HEK293 (cell line): ENCODE data around the gene OGFRL1.

Source experiments
- CTCF ChIA-PET: fragments of 350-600 bp; formaldehyde crosslinking; extraction: SDS; loops from one replicate; lab custom pipeline; 2021; ENCODE audit warnings: antibody characterized with exemption; lab: Yijun Ruan, JAX
- POLR2A ChIA-PET: fragments of 300-600 bp; formaldehyde crosslinking; extraction: SDS; loops from one replicate; lab custom pipeline; 2020; ENCODE audit warnings: antibody characterized with exemption, inconsistent platforms; lab: Yijun Ruan, JAX
- H3K27ac ChIP-seq: fragments of 200-500 bp; sonication (Bioruptor generic); 2 replicates; pipeline ENCODE4 v1.5.1; 2014; ENCODE audit warnings: low read depth, low read length, control low read depth, inconsistent platforms; ENCODE audit errors: extremely low read depth
- H3K36me3 ChIP-seq, 2 experiments: fragments of 200-500 bp in 1 of 2; sonication (Bioruptor generic) in 1 of 2; 1 replicate in 1 of 2; 2 replicates in 1 of 2; pipeline ENCODE4 v1.5.1; 2014 to 2017; ENCODE audit warnings: inconsistent platforms in 2 of 2, low read length in 2 of 2; ENCODE audit not compliant: control insufficient read depth in 2 of 2, insufficient read depth in 1 of 2
- H3K4me1 ChIP-seq: fragments of 200-500 bp; sonication (Bioruptor generic); 2 replicates; pipeline ENCODE4 v1.5.1; 2014; ENCODE audit warnings: mild to moderate bottlenecking, low read length, inconsistent platforms; ENCODE audit not compliant: control insufficient read depth, insufficient read depth
- H3K4me3 ChIP-seq: 2 replicates; pipeline ENCODE4 v1.5.1; 2011; ENCODE audit warnings: low read depth, mild to moderate bottlenecking, control low read depth, low read length, moderate library complexity
- H3K9me3 ChIP-seq: fragments of 200-500 bp; sonication (Bioruptor generic); 2 replicates; pipeline ENCODE4 v1.5.1; 2014; ENCODE audit warnings: low read depth, low read length, inconsistent platforms; ENCODE audit not compliant: control insufficient read depth, insufficient read depth
- BCL11A ChIP-seq: fragments of 450-650 bp; formaldehyde crosslinking; IDR thresholded peaks from 2 replicates; pipeline ENCODE4 v1.5.1; 2016; ENCODE audit warnings: low read depth, missing biosample characterization, missing genetic modification characterization
- BCL11B ChIP-seq: fragments of 450-650 bp; formaldehyde crosslinking; IDR thresholded peaks from 2 replicates; pipeline ENCODE4 v1.5.1; 2016; ENCODE audit warnings: low read depth, missing biosample characterization, missing genetic modification characterization
- GLI2 ChIP-seq: fragments of 450-650 bp; formaldehyde crosslinking; IDR thresholded peaks from 2 replicates; pipeline ENCODE4; 2017; ENCODE audit warnings: missing biosample characterization, missing genetic modification characterization, low read depth, borderline replicate concordance
- HOXA7 ChIP-seq: sonication (generic); formaldehyde crosslinking; IDR thresholded peaks from 2 replicates; pipeline ENCODE4 v1.8.1; 2022; ENCODE audit warnings: missing genetic modification reagents, borderline replicate concordance
- HOXC10 ChIP-seq: sonication (generic); formaldehyde crosslinking; IDR thresholded peaks from 2 replicates; pipeline ENCODE4 v1.8.1; 2023; ENCODE audit warnings: mild to moderate bottlenecking, missing genetic modification reagents
- INSM2 ChIP-seq: fragments of 450-650 bp; formaldehyde crosslinking; IDR thresholded peaks from 2 replicates; pipeline ENCODE4 v1.5.1; 2016; ENCODE audit warnings: missing biosample characterization, missing genetic modification characterization
- KLF1 ChIP-seq: fragments of 450-650 bp; formaldehyde crosslinking; IDR thresholded peaks from 2 replicates; pipeline ENCODE4 v1.5.1; 2016; ENCODE audit warnings: missing biosample characterization, missing genetic modification characterization
- MZF1 ChIP-seq: fragments of 450-650 bp; formaldehyde crosslinking; IDR thresholded peaks from 2 replicates; pipeline ENCODE4 v1.5.1; 2017; ENCODE audit warnings: missing biosample characterization, missing genetic modification characterization, borderline replicate concordance
- OVOL3 ChIP-seq: fragments of 450-650 bp; formaldehyde crosslinking; IDR thresholded peaks from 2 replicates; pipeline ENCODE4 v1.5.1; 2016; ENCODE audit warnings: missing biosample characterization, missing genetic modification characterization
- SP2 ChIP-seq: fragments of 450-650 bp; formaldehyde crosslinking; IDR thresholded peaks from 2 replicates; pipeline ENCODE4 v1.5.1; 2016; ENCODE audit warnings: missing biosample characterization, missing genetic modification characterization
- YY2 ChIP-seq: fragments of 450-650 bp; formaldehyde crosslinking; IDR thresholded peaks from 2 replicates; pipeline ENCODE4 v1.5.1; 2016; ENCODE audit warnings: missing biosample characterization, missing genetic modification characterization
- ZBTB7A ChIP-seq: fragments of 450-650 bp; formaldehyde crosslinking; IDR thresholded peaks from 2 replicates; pipeline ENCODE4 v1.5.1; 2016; ENCODE audit warnings: low read depth, missing biosample characterization, missing genetic modification characterization
- ZEB2 ChIP-seq: fragments of 450-650 bp; formaldehyde crosslinking; IDR thresholded peaks from 2 replicates; pipeline ENCODE4 v1.5.1; 2016; ENCODE audit warnings: missing biosample characterization, missing genetic modification characterization
- ZNF2 ChIP-seq: fragments of 450-650 bp; formaldehyde crosslinking; IDR thresholded peaks from 2 replicates; pipeline ENCODE4 v1.5.1; 2016; ENCODE audit warnings: missing biosample characterization, missing genetic modification characterization
- ZNF202 ChIP-seq: fragments of 450-650 bp; formaldehyde crosslinking; IDR thresholded peaks from 2 replicates; pipeline ENCODE4 v1.5.1; 2016; ENCODE audit warnings: missing biosample characterization, missing genetic modification characterization, borderline replicate concordance
- ZNF266 ChIP-seq: fragments of 450-650 bp; formaldehyde crosslinking; IDR thresholded peaks from 2 replicates; pipeline ENCODE4 v1.5.1; 2016; ENCODE audit warnings: missing biosample characterization, missing genetic modification characterization, low read depth
- ZNF350 ChIP-seq: fragments of 450-650 bp; formaldehyde crosslinking; IDR thresholded peaks from 2 replicates; pipeline ENCODE4 v1.5.0; 2017; ENCODE audit warnings: missing biosample characterization, mild to moderate bottlenecking, missing genetic modification characterization
- ZNF404 ChIP-seq: fragments of 450-650 bp; formaldehyde crosslinking; IDR thresholded peaks from 2 replicates; pipeline ENCODE4 v1.5.1; 2017; ENCODE audit warnings: missing biosample characterization, missing genetic modification characterization
- ZNF473 ChIP-seq: fragments of 450-650 bp; formaldehyde crosslinking; IDR thresholded peaks from 2 replicates; pipeline ENCODE4 v1.5.1; 2017; ENCODE audit warnings: missing biosample characterization, missing genetic modification characterization
- ZNF510 ChIP-seq: fragments of 450-650 bp; formaldehyde crosslinking; IDR thresholded peaks from 2 replicates; pipeline ENCODE4 v1.5.1; 2018; ENCODE audit warnings: mild to moderate bottlenecking, missing genetic modification characterization, missing biosample characterization; ENCODE audit not compliant: insufficient replicate concordance
- ZNF514 ChIP-seq: fragments of 450-650 bp; formaldehyde crosslinking; IDR thresholded peaks from 2 replicates; pipeline ENCODE4 v1.5.1; 2016; ENCODE audit warnings: missing biosample characterization, missing genetic modification characterization
- ZNF596 ChIP-seq: fragments of 450-650 bp; IDR thresholded peaks from 2 replicates; pipeline ENCODE4 v1.5.0; 2018; ENCODE audit warnings: missing biosample characterization, mild to moderate bottlenecking, missing genetic modification characterization, moderate library complexity
- ZNF600 ChIP-seq: fragments of 450-650 bp; formaldehyde crosslinking; IDR thresholded peaks from 2 replicates; pipeline ENCODE4 v1.5.1; 2016; ENCODE audit warnings: missing biosample characterization, missing genetic modification characterization
- ZSCAN18 ChIP-seq: fragments of 450-650 bp; formaldehyde crosslinking; IDR thresholded peaks from 2 replicates; pipeline ENCODE4 v1.5.1; 2016; ENCODE audit warnings: missing biosample characterization, missing genetic modification characterization

OGFRL1 gene

GRCh38 chr6:71298459-71298858, 9.8 kb downstream of the OGFRL1 start (continued):
- no peak for TF ChIP-seq MZF1
- TF ChIP-seq INSM2 (tag by site-specific recombination): no peak
- no peak for TF ChIP-seq OVOL3 (tag by site-specific recombination)
- no peak for TF ChIP-seq ZEB2 (tag by site-specific recombination)
- no peak for TF ChIP-seq ZNF514
- no peak for TF ChIP-seq HOXC10 (CRISPR knock-in tag)
- TF ChIP-seq BCL11B (tag by site-specific recombination): no peak

GRCh38 chr6:71299541-71300470, 11.2 kb downstream of the OGFRL1 start:
- POLR2A ChIA-PET: interaction anchor here (0.6 to 1.7 kb wide), 2 partner anchors 11 to 12 kb away, joined by 3 to 5 read pairs; no protein-coding TSS in a partner anchor
- Histone ChIP-seq H3K4me1 (no peaks in the 10 kb centered on the region), H3K4me3 (no peak overlapping the region), H3K36me3 (peaks cover 36 to 73% of the 10 kb centered on the region in 2 experiments), H3K9me3 (no peaks in the 10 kb centered on the region)
- CTCF ChIA-PET: interaction anchor here (0.6 to 1.1 kb wide), 4 partner anchors 73 to 754 kb away, joined by 3 to 4 read pairs (median 3); no protein-coding TSS in a partner anchor
- no peak for TF ChIP-seq ZNF350 (tag by site-specific recombination)
- no peak for TF ChIP-seq YY2 (tag by site-specific recombination)
- no peak for TF ChIP-seq ZNF266
- TF ChIP-seq ZNF596 (tag by site-specific recombination): no peak
- TF ChIP-seq GLI2: no peak
- TF ChIP-seq, all 188 proteins: peak for 0
- no peak overlapping the region for H3K27ac ChIP-seq

GRCh38 chr6:71300561-71301168, 12.1 kb downstream of the OGFRL1 start:
- H3K36me3 ChIP-seq: peaks cover 30 to 65% of the 10 kb centered on the region in 2 experiments
- CTCF ChIA-PET: interaction anchor here (0.6 to 1.1 kb wide), 3 partner anchors 109 to 1829 kb away, joined by 3 read pairs; no protein-coding TSS in a partner anchor
- TF ChIP-seq BCL11A (tag by site-specific recombination) (no peak), GLI2 (no peak), SP2 (tag by site-specific recombination) (no peak), ZSCAN18 (tag by site-specific recombination) (no peak), KLF1 (tag by site-specific recombination) (no peak), ZBTB7A (tag by site-specific recombination) (no peak), ZNF404 (tag by site-specific recombination) (no peak), ZNF473 (tag by site-specific recombination) (no peak), ZNF2 (tag by site-specific recombination) (no peak), ZNF510 (tag by site-specific recombination) (no peak), ZNF202 (tag by site-specific recombination) (no peak), HOXA7 (CRISPR knock-in tag) (no peak), ZNF600 (tag by site-specific recombination) (no peak)
- TF ChIP-seq, all 188 proteins: peak for 0
- H3K9me3 ChIP-seq: no peaks in the 10 kb centered on the region
- H3K4me3 ChIP-seq: no peak overlapping the region
- no peak overlapping the region for H3K27ac ChIP-seq
- no peaks in the 10 kb centered on the region for H3K4me1 ChIP-seq
- POLR2A ChIA-PET: interaction anchor here (0.6 to 1.3 kb wide), 3 partner anchors 11 to 12 kb away, joined by 3 read pairs; no protein-coding TSS in a partner anchor
